NCI-H226 (cell line): ENCODE results near the gene TOMM6.
"Not testable (repeated sequence)": the region's sequence is repeated elsewhere in the genome, so short reads cannot be mapped to it uniquely, and the experiment has no call there.

Experiments used
- DNase-seq: peaks from one replicate; pipeline ENCODE4 v3.0.0-alpha.2; 2015

TOMM6 gene

GRCh38 chr6:41766043-41766664, 21.3 kb upstream of the TOMM6 start:
- not testable (repeated sequence) for DNase-seq

DNA sequence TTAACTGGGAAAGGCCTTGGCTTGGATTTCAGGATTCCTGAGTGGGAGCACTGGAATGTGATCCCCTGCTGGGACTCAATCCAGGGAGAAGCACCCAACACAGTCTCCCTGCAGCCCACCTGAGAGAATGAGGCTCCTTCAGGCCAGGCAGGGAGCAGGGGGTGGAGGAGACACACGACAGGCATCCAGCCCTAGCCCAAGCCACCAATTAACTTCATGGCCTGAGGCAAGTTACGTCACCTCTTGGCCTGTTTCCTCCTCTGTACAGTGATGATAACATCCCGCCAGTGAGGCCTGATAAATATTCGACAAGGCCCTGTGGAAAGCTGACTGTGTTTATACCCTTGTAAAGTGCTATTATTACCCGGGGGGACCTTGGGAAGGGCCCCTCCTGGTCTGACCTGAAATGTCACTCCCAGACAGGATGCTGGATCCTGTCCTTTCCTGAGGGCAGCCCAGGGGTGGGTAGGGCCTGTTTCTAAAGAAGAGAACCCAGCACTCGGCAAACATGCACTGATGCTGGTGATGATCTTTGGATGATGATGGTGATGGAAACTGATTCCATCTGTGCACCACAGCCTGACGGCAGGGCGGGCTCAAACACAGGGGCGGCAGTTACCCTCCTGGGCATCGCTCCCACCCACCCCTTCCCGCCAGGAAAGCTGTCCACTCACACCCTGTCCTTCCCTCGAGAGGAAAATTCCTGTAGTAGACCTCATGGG, 20.2 kb upstream of the TOMM6 start:
- DNase-seq: peak; percentile 88

DNA sequence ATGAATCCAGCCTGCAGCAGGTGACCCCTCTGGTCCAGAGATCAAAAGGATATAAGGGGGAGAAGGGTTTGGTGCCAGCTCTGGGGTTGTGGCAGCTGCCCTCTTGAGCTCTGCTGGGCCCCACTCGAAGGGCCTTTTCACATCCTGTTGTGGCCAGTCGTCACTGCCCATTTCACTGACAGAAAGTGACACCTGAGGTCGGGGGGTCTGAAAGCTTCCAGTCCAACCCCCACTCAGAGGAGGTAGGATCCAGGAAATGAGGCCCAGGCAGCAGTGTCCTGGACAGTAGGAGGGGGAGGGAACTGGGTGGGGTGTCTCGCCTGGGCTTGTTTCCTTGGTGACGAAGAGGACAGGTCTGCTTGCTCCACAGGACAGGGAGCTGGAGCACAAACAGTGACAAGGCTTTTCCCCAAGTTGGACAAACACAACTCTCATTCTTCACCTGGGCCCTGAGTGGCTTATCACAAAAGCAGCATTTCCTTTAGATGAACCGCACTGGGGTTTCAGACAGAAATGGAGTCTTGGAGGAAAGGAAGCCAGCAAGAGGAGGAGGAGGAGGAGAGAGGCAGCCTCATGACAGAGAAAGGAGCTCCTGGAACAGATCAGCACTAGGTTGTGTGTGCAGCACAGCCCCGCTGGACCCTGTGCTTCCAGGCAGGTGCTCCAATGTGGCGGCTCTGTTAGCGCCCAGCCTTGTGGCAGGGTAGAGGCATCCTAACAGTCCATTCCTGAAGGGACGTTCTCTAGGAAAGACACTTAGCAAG, 18.8 kb upstream of the TOMM6 start:
- no peak for DNase-seq

DNA sequence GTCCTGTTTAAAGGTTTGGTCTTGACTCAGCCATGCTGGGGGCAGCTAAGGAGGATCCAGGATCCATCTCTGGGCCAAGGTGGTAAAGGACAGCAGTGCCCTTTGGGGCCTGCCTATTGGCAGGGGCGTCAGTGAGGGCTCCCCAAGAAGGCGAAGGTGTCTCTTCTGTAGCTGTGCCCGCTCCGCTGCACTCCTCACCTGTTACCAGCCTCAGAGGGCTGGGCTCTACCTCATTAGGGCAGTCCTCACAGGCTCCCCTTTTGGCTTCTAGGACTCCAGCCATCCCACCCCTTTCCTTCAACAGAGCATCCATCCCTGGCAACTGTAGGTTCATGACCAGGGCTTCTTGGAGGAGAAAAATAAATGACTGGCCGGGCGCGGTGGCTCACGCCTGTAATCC, 18.1 kb upstream of the TOMM6 start:
- no peak for DNase-seq

- DNase-seq: no peak
Measured at GRCh38 chr6:41770381-41771057, 17.0 kb upstream of the TOMM6 start.

GRCh38 chr6:41771058-41771983, 16.2 kb upstream of the TOMM6 start:
- no peak for DNase-seq

- DNase-seq: peak; percentile 21
Measured at GRCh38 chr6:41774841-41775240, 12.7 kb upstream of the TOMM6 start.

GRCh38 chr6:41775293-41775882, 12.1 kb upstream of the TOMM6 start:
- no peak for DNase-seq

GRCh38 chr6:41777551-41778285, 9.8 kb upstream of the TOMM6 start:
- DNase-seq: no peak

GRCh38 chr6:41778895-41779294, 8.6 kb upstream of the TOMM6 start:
- DNase-seq: no peak

DNA sequence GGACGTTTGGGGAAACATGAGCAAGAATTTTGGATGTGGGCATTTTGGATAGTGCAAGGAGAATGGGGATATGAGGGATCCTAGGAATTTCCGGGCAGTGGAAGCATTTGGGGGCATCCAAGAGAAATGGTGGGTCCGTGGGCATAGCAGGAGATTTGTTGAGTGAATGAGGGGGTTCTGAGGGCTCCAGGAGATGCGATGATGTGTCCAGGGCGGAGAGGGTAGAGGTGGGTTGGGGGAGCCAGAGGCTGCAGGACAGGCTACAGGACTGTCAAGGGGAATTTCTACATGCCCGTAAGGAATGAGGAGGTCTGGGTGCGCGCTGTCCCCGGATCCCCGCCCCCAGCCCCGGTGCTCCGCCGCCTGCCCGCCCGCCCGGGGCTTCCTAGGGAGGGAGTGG, 8.2 kb upstream of the TOMM6 start:
- no peak for DNase-seq

- DNase-seq: peak; percentile 74
Measured at GRCh38 chr6:41779788-41780550, 7.5 kb upstream of the TOMM6 start, which contains the start of gene FRS3. FRS3 (minus strand) TSS chr6:41779900; CDS start chr6:41776987, 2,913 bp downstream.

DNA sequence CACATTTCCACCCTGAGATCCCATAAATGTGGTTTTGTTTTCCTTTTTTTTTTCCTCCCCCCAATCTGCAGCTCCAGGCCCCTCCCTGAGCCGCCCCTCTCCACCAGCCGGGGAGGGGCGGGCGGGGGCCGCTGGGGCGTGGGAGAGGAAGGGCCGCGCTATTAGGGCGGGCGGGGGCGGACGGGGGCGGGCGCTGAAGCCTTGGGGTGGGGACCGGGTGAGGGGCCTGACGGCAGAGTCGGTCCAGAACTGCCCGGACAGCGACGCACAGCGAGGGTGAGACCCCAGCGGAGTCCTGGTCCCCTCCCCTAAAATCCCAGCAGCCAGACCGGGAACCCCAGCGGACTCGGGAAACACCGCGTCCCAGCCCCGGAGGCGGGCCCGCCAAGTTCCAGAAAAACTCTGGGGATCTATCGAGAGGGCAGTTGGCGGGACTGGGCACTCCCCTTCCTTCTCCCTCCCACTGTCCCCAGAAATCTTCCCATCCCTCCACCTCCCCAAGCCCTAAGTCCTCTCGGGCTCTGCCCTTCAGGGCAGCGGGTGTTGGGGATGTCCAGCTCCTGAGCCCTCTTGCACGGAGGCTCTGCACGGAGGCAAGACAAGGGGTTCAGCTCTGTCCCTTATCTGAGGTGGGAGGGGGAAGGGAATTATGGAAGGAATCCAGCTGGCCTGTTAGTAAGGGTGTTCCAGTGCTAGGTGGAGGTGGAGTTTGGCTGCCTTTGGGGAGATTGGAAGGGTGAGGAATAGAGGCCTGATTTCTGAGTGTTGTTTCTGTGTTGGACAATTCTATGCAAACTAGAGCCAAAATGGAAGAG, 6.7 kb upstream of the TOMM6 start, which contains the start of gene PRICKLE4:
Gene PRICKLE4, plus strand, starts transcription at position 232 of the 815 bp plus-strand sequence. CDS start 2,692 bp downstream, outside the sequence.
- peak; percentile 46 for DNase-seq

GRCh38 chr6:41781366-41781730, 6.1 kb upstream of the TOMM6 start:
- DNase-seq: no peak

DNA sequence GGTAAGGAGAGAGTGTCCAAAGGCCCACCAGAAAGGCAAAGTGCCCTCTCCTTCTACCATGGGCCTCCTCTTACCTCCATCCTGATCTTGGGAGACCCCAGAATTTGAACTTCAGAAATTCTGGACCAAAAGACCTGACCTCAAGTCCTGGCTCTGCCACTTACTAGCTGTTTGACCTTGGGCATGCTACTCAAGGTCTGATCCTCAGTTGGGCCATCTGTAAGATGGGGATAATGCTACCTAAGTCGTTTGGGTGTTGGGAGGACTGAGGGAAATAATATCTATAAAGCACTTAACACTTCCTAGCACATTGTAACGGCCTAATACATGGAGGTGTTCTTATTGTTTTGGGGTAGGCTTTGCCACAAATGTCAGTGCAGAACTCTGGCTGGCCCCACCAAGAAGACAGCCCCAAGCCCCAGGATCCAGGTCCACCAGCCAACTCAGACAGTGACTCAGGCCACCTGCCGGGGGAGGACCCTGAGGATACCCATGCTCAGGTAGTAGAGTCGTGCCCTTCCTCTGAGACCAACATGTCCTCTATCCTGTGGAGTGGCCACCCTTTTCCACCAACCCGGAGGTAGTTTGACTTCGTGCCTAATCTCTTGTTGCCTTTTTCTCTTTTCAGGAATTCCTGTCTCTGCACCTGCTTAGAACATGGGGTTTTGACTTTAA, 4.3 kb upstream of the TOMM6 start:
- no peak for DNase-seq

GRCh38 chr6:41784581-41785171, 2.8 kb upstream of the TOMM6 start:
- no peak for DNase-seq

GRCh38 chr6:41785254-41785653, 2.2 kb upstream of the TOMM6 start:
- no peak for DNase-seq
